MCF 10A (cell line): ENCODE measurements around the gene ZSWIM4. TPM values are rescaled to one million over a fixed set of nuclear protein-coding genes. Genes with fewer than 3 reads are reported as not detected.

Source experiments
- BruUV-seq: library from RNA; stranded (reverse); fragments of 400-500 nt; replicated peaks from 2 replicates; lab custom pipeline; 2021; lab: Mats Ljungman, UMichigan
- CTCF ChIA-PET: fragments of 300-600 bp; sonication (Branson Sonifier 250); formaldehyde crosslinking; extraction: SDS; loops from one replicate; lab custom pipeline; 2021; ENCODE audit warnings: antibody characterized with exemption, inconsistent platforms; lab: Yijun Ruan, JAX
- POLR2A ChIA-PET: fragments of 300-600, 350-650 bp; sonication (Branson Sonifier 250); formaldehyde crosslinking; extraction: SDS; loops from one replicate; lab custom pipeline; 2020; ENCODE audit warnings: antibody characterized with exemption, inconsistent platforms; lab: Yijun Ruan, JAX
- DNase-seq: peaks from one replicate; pipeline ENCODE4 v3.0.0-alpha.2; 2018; ENCODE audit not compliant: unreplicated experiment
- H3K27ac Mint-ChIP-seq: one replicate; pipeline ENCODE4 v1.8.0; 2022; ENCODE audit warnings: mild to moderate bottlenecking, low read depth, mixed read lengths; ENCODE audit not compliant: unreplicated experiment
- H3K27me3 Mint-ChIP-seq: one replicate; pipeline ENCODE4 v1.8.0; 2022; ENCODE audit warnings: mixed read lengths; ENCODE audit not compliant: insufficient read depth, unreplicated experiment
- H3K36me3 Mint-ChIP-seq: one replicate; pipeline ENCODE4 v1.8.0; 2022; ENCODE audit warnings: mild to moderate bottlenecking, moderate library complexity, mixed read lengths; ENCODE audit not compliant: insufficient read depth, unreplicated experiment
- H3K4me1 Mint-ChIP-seq: one replicate; pipeline ENCODE4 v1.8.0; 2022; ENCODE audit warnings: mixed read lengths; ENCODE audit not compliant: insufficient read depth, unreplicated experiment
- H3K4me3 Mint-ChIP-seq: one replicate; pipeline ENCODE4 v1.8.0; 2022; ENCODE audit warnings: mild to moderate bottlenecking, moderate library complexity, mixed read lengths; ENCODE audit not compliant: unreplicated experiment
- H3K9me3 Mint-ChIP-seq: one replicate; pipeline ENCODE4 v1.8.0; 2022; ENCODE audit warnings: mixed read lengths; ENCODE audit not compliant: unreplicated experiment
- CTCF ChIP-seq: fragments of 200-600 bp; IDR thresholded peaks from one replicate; pipeline ENCODE4 v1.8.0; 2022; ENCODE audit warnings: antibody characterized with exemption, mild to moderate bottlenecking; ENCODE audit not compliant: unreplicated experiment
- intact Hi-C: fragments of 100-400 bp; cut with micrococcal nuclease; formaldehyde crosslinking; loops from 2 replicates; pipeline ENCODE4 v1.14.1; 2022
- total RNA-seq: library from RNA; stranded (reverse); gene quantifications from 2 replicates; pipeline ENCODE4 v1.2.3, GENCODE V29; 2022

The ZSWIM4 gene
- total RNA-seq, 1 experiment from 2014 or later = 9.4 TPM

GRCh38 chr19:13817615-13818371, 22.6 kb downstream of the ZSWIM4 start:
- Mint-ChIP-seq H3K4me1 (peaks cover 11% of the 10 kb centered on the region), H3K27ac (no peak overlapping the region), H3K4me3 (no peak overlapping the region), H3K9me3 (peaks cover 8% of the 10 kb centered on the region), H3K36me3 (peaks cover 39% of the 10 kb centered on the region), H3K27me3 (no peaks in the 10 kb centered on the region)
- CTCF ChIA-PET = interaction anchor here (1.1 kb wide), 1 partner anchor 9 kb away, joined by 3 read pairs; no protein-coding TSS in a partner anchor
- POLR2A ChIA-PET = no interaction called here
- no TSS peak for BruUV-seq
- intact Hi-C loops = no loop called here
- no peak for TF ChIP-seq CTCF
- DNase-seq = no peak

GRCh38 chr19:13819238-13819637, 24.0 kb downstream of the ZSWIM4 start:
- BruUV-seq = no TSS peak
- Mint-ChIP-seq H3K4me3 (no peak overlapping the region), H3K27me3 (no peaks in the 10 kb centered on the region), H3K27ac (no peak overlapping the region), H3K9me3 (no peaks in the 10 kb centered on the region), H3K4me1 (peaks cover 17% of the 10 kb centered on the region), H3K36me3 (peaks cover 41% of the 10 kb centered on the region)
- CTCF ChIA-PET = interaction anchor here (0.5 to 2.7 kb wide), 4 partner anchors 15 to 44 kb away, joined by 3 to 11 read pairs (median 4); no protein-coding TSS in a partner anchor
- DNase-seq = no peak
- no peak for TF ChIP-seq CTCF
- POLR2A ChIA-PET = interaction anchor here (1.9 to 2.6 kb wide), 2 partner anchors 22 to 45 kb away, joined by 8 to 22 read pairs; partner anchors contain the start of gene C19orf53
- intact Hi-C loops = no loop called here

- POLR2A ChIA-PET = interaction anchor here (0.6 to 2.6 kb wide), 11 partner anchors 14 to 696 kb away, joined by 3 to 22 read pairs (median 5); partner anchors contain the start of genes C19orf53 and ZSWIM4
- CTCF ChIA-PET = interaction anchor here (0.7 to 2.7 kb wide), 5 partner anchors 28 to 40 kb away, joined by 3 to 11 read pairs (median 3); no protein-coding TSS in a partner anchor
- BruUV-seq = no TSS peak
Observed at GRCh38 chr19:13821292-13821691, 26.0 kb downstream of the ZSWIM4 start.

More at GRCh38 chr19:13821292-13821691, 26.0 kb downstream of the ZSWIM4 start:
- Mint-ChIP-seq H3K36me3 (peaks cover 43% of the 10 kb centered on the region), H3K27me3 (no peaks in the 10 kb centered on the region), H3K9me3 (no peaks in the 10 kb centered on the region), H3K27ac (no peak overlapping the region), H3K4me1 (peaks cover 22% of the 10 kb centered on the region), H3K4me3 (no peak overlapping the region)
- intact Hi-C loops = no loop called here
- no peak for TF ChIP-seq CTCF
- no peak for DNase-seq
